HUES6 (cell line): ENCODE data around the gene RIMOC1.

Source experiments
- H3K27ac ChIP-seq: 2 replicates; pipeline ENCODE4 v1.7.0; 2013; ENCODE audit warnings: low read depth, mild to moderate bottlenecking, low read length, inconsistent platforms
- H3K27me3 ChIP-seq: 2 replicates; pipeline ENCODE4 v1.6.1; 2013; ENCODE audit warnings: low read length; ENCODE audit not compliant: control insufficient read depth, insufficient read depth
- H3K36me3 ChIP-seq: 2 replicates; pipeline ENCODE4 v1.6.1; 2013; ENCODE audit warnings: low read length; ENCODE audit not compliant: control insufficient read depth, insufficient read depth
- H3K4me1 ChIP-seq: 2 replicates; pipeline ENCODE4 v1.6.1; 2013; ENCODE audit warnings: low read length; ENCODE audit not compliant: control insufficient read depth, insufficient read depth
- H3K4me3 ChIP-seq: 2 replicates; pipeline ENCODE4 v1.5.1; 2013; ENCODE audit warnings: low read depth, low read length
- H3K9ac ChIP-seq: one replicate; pipeline ENCODE4 v1.6.1; 2013; ENCODE audit warnings: mild to moderate bottlenecking, low read length
- H3K9me3 ChIP-seq: 2 replicates; pipeline ENCODE4 v1.6.1; 2013; ENCODE audit warnings: low read depth, low read length; ENCODE audit not compliant: control insufficient read depth, insufficient read depth

The RIMOC1 gene, protein sequence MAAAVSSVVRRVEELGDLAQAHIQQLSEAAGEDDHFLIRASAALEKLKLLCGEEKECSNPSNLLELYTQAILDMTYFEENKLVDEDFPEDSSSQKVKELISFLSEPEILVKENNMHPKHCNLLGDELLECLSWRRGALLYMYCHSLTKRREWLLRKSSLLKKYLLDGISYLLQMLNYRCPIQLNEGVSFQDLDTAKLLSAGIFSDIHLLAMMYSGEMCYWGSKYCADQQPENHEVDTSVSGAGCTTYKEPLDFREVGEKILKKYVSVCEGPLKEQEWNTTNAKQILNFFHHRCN

DNA sequence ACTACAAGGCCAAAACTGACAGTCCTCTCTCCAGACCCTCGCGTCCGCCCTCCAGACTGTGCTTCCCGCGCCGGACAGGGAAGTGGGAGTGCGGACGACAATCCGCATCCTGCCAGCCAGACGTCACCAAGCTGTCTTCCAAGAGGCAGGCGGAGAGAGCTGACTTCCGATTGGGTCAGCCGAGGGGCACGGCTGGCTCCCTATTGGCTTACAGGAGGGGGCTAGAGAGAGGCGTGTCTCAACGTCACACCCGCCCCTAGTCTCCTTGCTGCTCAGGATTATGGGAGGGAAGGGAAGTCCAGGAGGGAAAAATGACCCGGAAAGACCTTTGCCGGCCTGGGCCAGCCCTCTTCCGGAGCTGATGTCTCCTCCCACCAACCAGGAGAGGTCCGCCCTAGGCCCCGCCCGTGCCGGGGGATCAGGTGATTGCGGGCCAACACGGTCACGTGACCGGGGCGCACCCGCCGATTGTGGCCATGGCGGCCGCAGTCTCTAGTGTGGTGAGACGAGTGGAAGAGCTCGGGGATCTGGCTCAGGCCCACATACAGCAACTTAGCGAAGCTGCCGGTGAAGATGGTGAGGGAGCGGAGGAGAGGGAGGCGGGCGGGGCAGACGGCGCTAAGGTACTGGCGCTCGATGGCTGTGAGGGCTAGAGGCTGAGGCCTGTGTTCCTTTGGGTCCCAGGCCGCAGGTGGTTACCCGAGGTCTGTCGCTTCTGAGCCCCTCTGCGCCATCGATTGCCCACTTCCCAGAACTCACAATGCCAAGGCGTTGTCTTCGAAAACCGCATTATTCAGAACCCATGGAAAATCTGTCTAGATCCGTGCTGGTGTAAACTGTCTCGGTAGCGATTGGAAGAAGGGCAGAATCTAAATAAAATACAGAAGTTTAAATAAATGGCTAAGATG lies at the start of gene RIMOC1:
Gene RIMOC1, plus strand, starts transcription at position 453 of the 908 bp plus-strand sequence. Its CDS starts 24 bp downstream, at position 477.
- Histone ChIP-seq H3K36me3 (peaks cover 23% of the 10 kb centered on the region), H3K27me3 (no peaks in the 10 kb centered on the region), H3K4me3 (peak within 1 kb of the TSS; percentile 96), H3K4me1 (peaks cover 6% of the 10 kb centered on the region; the same call in 1 of the 2 replicates), H3K9ac (peak within 1 kb of the TSS; percentile 97), H3K27ac (peak within 1 kb of the TSS; percentile 73), H3K9me3 (no peaks in the 10 kb centered on the region)

DNA sequence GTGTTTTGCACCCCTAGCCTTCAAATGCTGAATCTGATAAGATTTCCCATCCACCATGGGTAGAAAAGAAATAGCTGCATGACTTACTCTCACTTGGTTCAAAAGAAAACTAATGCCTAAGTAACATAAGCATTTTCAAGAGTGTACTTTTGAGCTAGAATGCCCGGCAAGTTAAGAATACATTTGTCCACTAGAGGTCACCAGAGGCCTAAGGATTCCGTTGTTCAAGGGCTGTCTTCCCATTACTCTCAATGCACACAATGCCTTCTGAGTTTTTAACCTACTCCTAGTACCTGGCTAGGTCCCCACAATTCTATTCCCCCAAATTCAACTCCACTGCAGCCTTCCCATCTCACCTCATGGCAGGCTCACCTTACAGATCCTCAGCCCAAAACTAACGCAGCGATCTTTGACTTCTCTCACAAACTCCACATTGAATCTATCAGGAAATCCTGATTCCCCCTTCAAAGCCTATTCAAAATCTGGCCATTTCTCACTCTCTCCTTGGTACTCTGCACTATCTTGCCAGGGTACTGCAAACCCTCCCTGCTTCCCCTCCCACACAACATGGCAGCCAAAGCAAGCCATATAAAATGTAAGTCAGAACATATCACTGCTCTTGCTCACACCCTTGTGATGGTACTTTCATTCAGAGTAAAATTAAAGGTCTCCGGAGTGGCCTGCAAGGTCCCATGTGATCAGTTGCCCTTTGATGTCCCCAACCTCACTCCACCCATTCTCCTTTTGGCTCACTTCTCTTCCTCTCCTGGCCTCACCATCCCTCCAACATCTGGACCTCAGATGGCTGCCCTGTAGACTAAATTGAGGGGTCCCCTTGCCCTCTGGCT lies 47.3 kb upstream of the RIMOC1 start:
- Histone ChIP-seq H3K27ac (no peak overlapping the region), H3K4me3 (no peak overlapping the region), H3K27me3 (no peaks in the 10 kb centered on the region), H3K9me3 (no peaks in the 10 kb centered on the region), H3K36me3 (peaks cover 46% of the 10 kb centered on the region), H3K9ac (no peak overlapping the region), H3K4me1 (no peaks in the 10 kb centered on the region)

GRCh38 chr5:41857989-41858388 lies 46.2 kb upstream of the RIMOC1 start:
- Histone ChIP-seq H3K36me3 (peaks cover 36% of the 10 kb centered on the region), H3K4me3 (no peak overlapping the region)

DNA sequence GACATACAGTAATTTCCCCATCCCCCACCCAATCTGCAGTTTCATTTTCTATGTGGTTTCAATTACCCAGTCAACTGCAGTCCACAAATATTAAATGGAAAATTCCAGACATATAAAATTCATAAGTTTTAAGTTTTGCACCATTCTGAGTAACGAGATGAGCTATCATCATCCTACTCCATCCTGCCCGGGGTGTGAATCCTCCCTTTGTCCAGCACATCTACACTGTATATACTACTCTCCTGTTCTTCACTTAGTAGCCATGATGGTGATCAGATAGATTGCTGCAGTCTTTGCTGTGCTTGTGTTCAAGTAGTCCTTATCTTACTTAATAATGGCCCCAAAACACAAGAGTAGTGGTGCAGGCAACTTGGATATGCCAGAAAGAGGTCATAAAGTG lies 45.3 kb upstream of the RIMOC1 start:
- Histone ChIP-seq H3K9me3 (no peaks in the 10 kb centered on the region), H3K27me3 (no peaks in the 10 kb centered on the region), H3K9ac (no peak overlapping the region), H3K4me1 (no peaks in the 10 kb centered on the region), H3K27ac (no peak overlapping the region), H3K4me3 (no peak overlapping the region), H3K36me3 (peaks cover 28% of the 10 kb centered on the region)

More at GRCh38 chr5:41857989-41858388, 46.2 kb upstream of the RIMOC1 start:
- Histone ChIP-seq H3K9me3 (no peaks in the 10 kb centered on the region), H3K9ac (no peak overlapping the region), H3K27ac (no peak overlapping the region), H3K27me3 (no peaks in the 10 kb centered on the region), H3K4me1 (no peaks in the 10 kb centered on the region)

DNA sequence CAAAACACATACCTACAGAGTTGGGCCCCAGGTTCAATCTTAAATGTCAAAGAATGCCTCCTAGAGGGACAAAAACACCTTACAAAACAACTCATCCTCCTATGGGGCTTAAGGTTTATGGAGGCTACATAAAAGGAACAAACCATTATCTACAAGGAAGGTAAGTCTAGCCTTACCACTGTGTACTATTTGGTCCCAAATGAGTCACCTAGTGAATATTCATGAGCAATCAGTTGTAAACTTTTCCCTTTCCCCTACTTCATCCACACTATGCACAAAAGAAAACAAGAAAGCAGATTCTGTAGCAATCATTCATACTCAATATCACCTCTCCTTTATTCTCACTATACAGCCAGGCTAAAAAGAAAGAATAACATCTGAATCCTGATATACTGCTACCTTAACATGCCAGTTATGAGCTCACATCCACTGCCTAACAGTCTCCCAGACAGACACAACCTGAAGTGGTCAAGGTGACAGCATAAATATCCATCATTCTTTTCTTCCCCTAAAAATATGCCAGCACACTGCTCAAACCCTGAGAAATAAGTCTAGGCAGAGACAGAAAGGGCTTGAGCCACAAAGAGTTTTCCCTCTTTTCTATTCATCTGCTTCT lies 40.2 kb upstream of the RIMOC1 start:
- peaks cover under 1% of the 10 kb centered on the region; the same call in 1 of the 2 replicates for H3K4me1 ChIP-seq
- H3K9me3 ChIP-seq, result no peaks in the 10 kb centered on the region
- H3K4me3 ChIP-seq, result no peak overlapping the region
- no peak overlapping the region for H3K27ac ChIP-seq
- H3K9ac ChIP-seq, result no peak overlapping the region
- H3K36me3 ChIP-seq, result peaks cover 11% of the 10 kb centered on the region
- peaks cover 3% of the 10 kb centered on the region; the same call in 1 of the 2 replicates for H3K27me3 ChIP-seq

GRCh38 chr5:41869151-41869723 lies 34.9 kb upstream of the RIMOC1 start:
- H3K4me3 ChIP-seq, result peak overlapping the region; percentile 100
- H3K27me3 ChIP-seq, result peaks cover 34% of the 10 kb centered on the region
- peak overlapping the region; percentile 97 for H3K9ac ChIP-seq
- H3K27ac ChIP-seq, result no peak overlapping the region
- no peaks in the 10 kb centered on the region for H3K9me3 ChIP-seq
- H3K36me3 ChIP-seq, result no peaks in the 10 kb centered on the region; the same call in 1 of the 2 replicates
- H3K4me1 ChIP-seq, result peaks cover 10% of the 10 kb centered on the region; the same call in 1 of the 2 replicates

DNA sequence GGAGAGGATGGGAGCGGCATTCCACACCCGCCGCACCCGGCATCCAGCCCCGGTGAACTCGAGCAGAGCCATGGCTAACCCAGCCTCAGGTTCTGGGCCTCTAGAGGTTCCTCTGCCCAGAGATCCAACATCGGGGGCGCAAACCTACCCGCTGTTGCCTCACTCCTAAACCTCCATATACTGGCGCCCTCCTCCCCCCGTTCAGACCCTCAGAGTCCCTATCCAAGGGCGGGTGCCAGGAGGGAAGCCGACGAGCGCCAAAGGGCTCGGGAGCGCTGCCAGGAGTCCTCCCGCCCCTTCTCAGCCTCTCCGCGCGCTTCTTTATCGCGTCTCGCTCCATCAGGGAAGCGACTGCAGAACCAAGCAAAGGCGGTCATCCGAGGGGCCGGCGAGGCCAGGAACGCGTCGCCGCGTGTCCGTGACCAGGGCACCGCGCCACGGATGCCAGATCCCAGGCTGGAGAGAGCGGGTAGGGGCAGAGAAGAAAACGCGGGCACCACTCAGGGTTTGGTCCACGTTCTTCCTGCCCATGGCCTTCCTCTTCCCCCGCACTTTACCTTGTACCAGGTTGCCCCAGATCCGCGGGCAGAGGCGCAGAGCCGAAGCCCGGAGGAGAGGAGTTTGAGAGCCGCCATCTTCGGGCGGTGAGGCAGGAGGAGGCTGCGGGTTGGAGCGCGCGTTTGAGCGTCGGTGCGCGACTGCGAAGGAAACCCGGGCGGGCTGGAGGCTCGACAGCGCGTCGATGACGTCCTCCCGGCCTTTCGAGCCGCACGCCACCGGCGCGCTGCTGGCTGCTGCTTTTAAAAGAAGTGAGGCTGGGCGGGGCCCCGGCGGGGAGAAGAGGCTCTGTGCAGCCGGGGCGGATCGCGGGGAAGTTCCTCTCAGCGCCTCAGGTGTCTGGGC lies 34.2 kb upstream of the RIMOC1 start, which contains the start of gene OXCT1:
Gene OXCT1, minus strand, starts transcription at position 702 of the 903 bp plus-strand sequence. Its CDS starts 67 bp downstream, at position 635.
- Histone ChIP-seq H3K27me3 (peaks cover 34% of the 10 kb centered on the region), H3K4me3 (peak within 1 kb of the TSS; percentile 100), H3K36me3 (no peaks in the 10 kb centered on the region; the same call in 1 of the 2 replicates), H3K4me1 (peaks cover 10% of the 10 kb centered on the region; the same call in 1 of the 2 replicates), H3K27ac (peak within 1 kb of the TSS; percentile 45; the same call in 1 of the 2 replicates), H3K9me3 (peaks cover 2% of the 10 kb centered on the region; the same call in 1 of the 2 replicates), H3K9ac (peak within 1 kb of the TSS; percentile 97)

GRCh38 chr5:41870627-41871048 lies 33.5 kb upstream of the RIMOC1 start:
- Histone ChIP-seq H3K9me3 (peaks cover 2% of the 10 kb centered on the region; the same call in 1 of the 2 replicates), H3K27ac (no peak overlapping the region), H3K27me3 (peaks cover 34% of the 10 kb centered on the region), H3K9ac (peak overlapping the region; percentile 97), H3K4me3 (peak overlapping the region; percentile 100), H3K36me3 (no peaks in the 10 kb centered on the region; the same call in 1 of the 2 replicates), H3K4me1 (peaks cover 10% of the 10 kb centered on the region; the same call in 1 of the 2 replicates)

- peaks cover 34% of the 10 kb centered on the region for H3K27me3 ChIP-seq
- no peaks in the 10 kb centered on the region; the same call in 1 of the 2 replicates for H3K36me3 ChIP-seq
- no peak overlapping the region for H3K27ac ChIP-seq
Observed at GRCh38 chr5:41871852-41872251, 32.3 kb upstream of the RIMOC1 start.

More at GRCh38 chr5:41871852-41872251, 32.3 kb upstream of the RIMOC1 start:
- Histone ChIP-seq H3K9ac (no peak overlapping the region), H3K9me3 (peaks cover 2% of the 10 kb centered on the region; the same call in 1 of the 2 replicates), H3K4me1 (peaks cover 10% of the 10 kb centered on the region; the same call in 1 of the 2 replicates), H3K4me3 (no peak overlapping the region)
